IPS-18c (cell line): Measurements from ENCODE around the gene NAA15.
"Not testable (repeated sequence)": the region's sequence is repeated elsewhere in the genome, so short reads cannot be mapped to it uniquely, and the experiment has no call there.

Source experiments
- H3K4me3 ChIP-seq: 2 replicates; pipeline ENCODE4 v1.7.0; 2013; ENCODE audit warnings: low read depth, mild to moderate bottlenecking, low read length, moderate library complexity; ENCODE audit not compliant: insufficient read depth
- H3K9me3 ChIP-seq: one replicate; pipeline ENCODE4 v1.6.1; 2013; ENCODE audit warnings: mild to moderate bottlenecking, low read length, moderate library complexity; ENCODE audit not compliant: control insufficient read depth, insufficient read depth

NAA15 gene

GRCh38 chr4:139454111-139455045 is 153.1 kb downstream of the NAA15 start, which contains the start of gene RAB33B:
Gene RAB33B, plus strand, starts transcription at chr4:139454121. Its CDS starts 75 bp downstream, at chr4:139454196.
- no peaks in the 10 kb centered on the region for H3K9me3 ChIP-seq
- H3K4me3 ChIP-seq, result peak within 1 kb of the TSS; percentile 97

GRCh38 chr4:139455126-139455538 is 153.8 kb downstream of the NAA15 start:
- Histone ChIP-seq H3K4me3 (peak overlapping the region; percentile 97), H3K9me3 (no peaks in the 10 kb centered on the region)

GRCh38 chr4:139457318-139457717 is 156.0 kb downstream of the NAA15 start:
- H3K4me3 ChIP-seq, result no peak overlapping the region
- no peaks in the 10 kb centered on the region for H3K9me3 ChIP-seq

GRCh38 chr4:139458543-139458942 is 157.2 kb downstream of the NAA15 start:
- Histone ChIP-seq H3K9me3 (no peaks in the 10 kb centered on the region), H3K4me3 (no peak overlapping the region)

GRCh38 chr4:139458999-139459398 is 157.7 kb downstream of the NAA15 start:
- H3K9me3 ChIP-seq, result no peaks in the 10 kb centered on the region
- H3K4me3 ChIP-seq, result no peak overlapping the region

GRCh38 chr4:139460565-139460964 is 159.3 kb downstream of the NAA15 start:
- Histone ChIP-seq H3K4me3 (no peak overlapping the region), H3K9me3 (no peaks in the 10 kb centered on the region)

- H3K4me3 ChIP-seq, result no peak overlapping the region
- no peaks in the 10 kb centered on the region for H3K9me3 ChIP-seq
Observed at GRCh38 chr4:139461022-139461628, 159.8 kb downstream of the NAA15 start.

GRCh38 chr4:139464512-139464911 is 163.2 kb downstream of the NAA15 start:
- H3K9me3 ChIP-seq, H3K4me3 ChIP-seq: not testable (repeated sequence)

- no peaks in the 10 kb centered on the region for H3K9me3 ChIP-seq
- H3K4me3 ChIP-seq, result no peak overlapping the region
Observed at GRCh38 chr4:139465922-139466321, 164.6 kb downstream of the NAA15 start.

- not testable (repeated sequence) for H3K4me3 ChIP-seq, H3K9me3 ChIP-seq
Observed at GRCh38 chr4:139468756-139469155, 167.5 kb downstream of the NAA15 start.

GRCh38 chr4:139469216-139469615 is 167.9 kb downstream of the NAA15 start:
- H3K4me3 ChIP-seq, result no peak overlapping the region
- no peaks in the 10 kb centered on the region for H3K9me3 ChIP-seq
